Measurements from ENCODE around the gene ACSS3.
"Not testable (repeated sequence)": the region's sequence is repeated elsewhere in the genome, so short reads cannot be mapped to it uniquely, and the experiment has no call there.

The ACSS3 gene

DNA sequence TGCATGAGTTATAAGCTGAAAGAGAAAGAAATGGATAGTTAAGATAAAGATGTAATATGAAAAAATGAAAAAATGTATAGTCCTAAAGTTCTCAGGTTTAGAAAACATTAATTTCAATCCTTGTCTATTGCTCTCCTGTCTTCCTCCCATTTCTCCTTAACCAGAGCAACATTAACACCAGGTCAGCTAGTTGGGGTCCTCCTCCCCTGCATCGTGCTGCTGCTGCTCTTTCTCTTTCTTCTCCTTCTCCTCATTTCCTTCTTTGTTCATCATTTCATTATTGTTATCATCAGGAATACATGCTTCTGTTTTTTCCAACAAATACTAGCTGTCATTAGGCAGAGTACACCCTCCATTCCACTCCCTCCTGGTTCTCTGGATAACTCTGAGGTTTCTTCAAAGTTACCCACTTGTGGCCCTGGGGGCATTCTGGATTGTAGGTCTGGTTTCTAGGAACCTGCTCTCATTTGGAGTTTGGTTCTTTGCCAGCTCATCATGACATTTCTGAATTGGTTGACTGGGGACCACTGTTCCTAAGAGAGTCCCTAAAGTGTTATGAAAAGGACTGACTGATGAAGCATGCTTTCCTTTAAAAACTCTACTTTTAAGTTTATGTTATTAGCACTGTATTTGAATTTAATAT is 17.0 kb downstream of the ACSS3 start:
- DNase-seq (ENCODE audit: low spot score): no peak

DNA sequence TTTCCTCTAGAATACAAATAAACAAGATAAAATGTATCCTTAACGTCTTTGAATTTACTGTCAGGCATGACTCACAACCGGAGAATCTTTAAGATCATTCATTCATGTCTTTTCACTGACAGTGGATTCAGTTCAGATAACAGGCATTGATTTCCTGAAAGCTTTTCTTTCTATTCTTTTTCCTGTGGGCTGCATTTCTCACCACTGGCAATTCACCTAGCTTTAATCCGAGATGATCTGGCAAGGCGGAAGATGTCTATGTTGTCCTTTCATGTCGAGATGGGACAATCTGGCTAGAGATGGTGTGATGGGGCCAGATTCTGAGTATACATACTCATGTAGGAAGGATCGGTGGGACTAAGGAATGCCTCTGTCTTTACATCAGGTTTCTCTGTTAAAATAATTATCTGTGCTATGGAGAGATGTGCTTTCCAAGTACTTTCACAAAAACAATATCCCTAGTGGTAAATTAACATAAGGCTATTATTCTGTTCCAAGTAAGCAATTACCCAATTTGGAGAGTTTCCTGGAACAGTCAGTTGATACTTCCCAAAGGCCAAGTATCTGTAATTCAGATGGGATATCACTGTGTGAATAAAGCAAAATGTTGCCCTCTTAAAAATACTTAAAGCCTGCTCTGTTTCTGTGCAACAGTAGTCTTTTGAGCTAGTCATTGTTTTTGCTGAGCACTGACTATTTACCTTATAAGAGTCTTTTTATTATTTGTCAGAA is 17.8 kb downstream of the ACSS3 start:
- no peak for DNase-seq (ENCODE audit: low spot score)

DNA sequence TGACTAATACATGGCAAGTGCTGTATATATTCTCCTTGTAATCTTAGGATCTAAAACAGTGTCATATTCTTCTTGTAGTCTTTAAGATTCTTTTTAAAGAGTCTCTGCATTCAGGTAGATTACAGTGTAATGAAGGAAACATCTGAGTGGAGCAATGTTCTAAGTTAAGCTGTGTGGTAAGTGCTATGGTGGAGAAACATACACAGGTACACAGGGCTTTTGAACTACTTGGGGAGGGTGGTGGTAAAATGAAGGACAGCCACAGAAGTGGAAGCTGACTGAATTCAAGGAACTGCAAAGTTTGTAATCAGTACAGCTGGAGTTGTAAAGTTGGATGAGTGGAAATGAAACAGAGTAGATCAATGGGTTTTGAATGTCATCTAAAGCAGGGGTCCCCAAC is 27.8 kb downstream of the ACSS3 start:
- no peak for DNase-seq (ENCODE audit: low spot score)

GRCh38 chr12:81114226-81114625 is 36.3 kb downstream of the ACSS3 start:
- DNase-seq (ENCODE audit: low spot score): no peak

DNA sequence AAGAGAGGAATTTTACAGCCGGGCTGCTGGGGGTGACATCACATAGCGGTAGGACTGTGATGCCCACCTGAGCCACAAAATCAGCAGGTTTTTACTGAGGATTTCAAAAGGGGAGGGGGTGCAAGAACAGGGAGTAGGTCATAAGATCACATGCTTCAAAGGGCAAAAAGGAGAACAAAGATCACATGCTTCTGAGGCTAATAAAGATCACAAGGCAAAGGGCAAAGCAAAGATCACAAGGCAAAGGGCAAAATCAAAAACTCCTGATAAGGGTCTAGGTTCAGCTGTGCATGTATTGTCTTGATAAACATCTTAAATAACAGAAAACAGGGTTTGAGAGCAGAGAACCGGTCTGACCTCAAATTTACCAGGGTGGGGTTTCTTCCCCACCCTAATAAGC is 41.2 kb downstream of the ACSS3 start:
- not testable (repeated sequence) for DNase-seq (ENCODE audit: low spot score)

DNA sequence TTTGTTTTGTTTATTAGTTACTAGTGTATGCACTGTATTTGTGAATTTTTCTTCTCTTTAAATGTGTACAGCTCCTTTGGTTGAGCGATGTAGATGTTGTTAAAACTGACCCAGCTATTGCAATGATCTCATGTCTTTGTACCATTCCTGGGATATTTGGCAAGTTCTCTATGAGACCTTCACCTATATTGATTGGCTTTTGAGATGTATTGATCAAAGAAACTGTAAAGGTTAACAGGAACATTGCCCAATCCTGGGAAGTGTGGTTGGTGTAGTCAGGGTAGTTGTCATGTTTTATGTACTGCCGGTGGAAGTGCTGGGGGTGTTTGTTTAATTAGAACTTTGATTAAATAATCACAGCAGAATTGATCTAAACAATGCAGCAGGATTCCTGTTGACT is 43.1 kb downstream of the ACSS3 start:
- DNase-seq (ENCODE audit: low spot score): no peak

DNA sequence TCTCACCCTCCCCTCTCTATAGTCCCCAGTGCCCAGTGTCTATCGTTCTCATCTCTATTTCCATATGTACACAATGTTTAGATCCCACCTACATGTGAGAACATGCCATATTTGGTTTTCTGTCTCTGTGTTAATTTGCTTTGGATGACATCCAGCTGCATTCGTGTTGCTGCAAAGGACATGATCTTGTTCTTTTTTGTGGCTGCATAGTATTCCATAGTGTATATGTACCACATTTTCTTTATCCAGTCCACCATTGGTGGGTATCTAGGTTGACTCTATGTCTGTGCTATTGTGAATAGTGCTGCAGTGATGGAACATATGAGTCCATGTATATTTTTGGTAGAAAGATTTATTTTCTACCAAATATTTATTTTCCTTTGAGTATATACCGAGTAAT is 45.7 kb downstream of the ACSS3 start:
- DNase-seq (ENCODE audit: low spot score): no peak

DNA sequence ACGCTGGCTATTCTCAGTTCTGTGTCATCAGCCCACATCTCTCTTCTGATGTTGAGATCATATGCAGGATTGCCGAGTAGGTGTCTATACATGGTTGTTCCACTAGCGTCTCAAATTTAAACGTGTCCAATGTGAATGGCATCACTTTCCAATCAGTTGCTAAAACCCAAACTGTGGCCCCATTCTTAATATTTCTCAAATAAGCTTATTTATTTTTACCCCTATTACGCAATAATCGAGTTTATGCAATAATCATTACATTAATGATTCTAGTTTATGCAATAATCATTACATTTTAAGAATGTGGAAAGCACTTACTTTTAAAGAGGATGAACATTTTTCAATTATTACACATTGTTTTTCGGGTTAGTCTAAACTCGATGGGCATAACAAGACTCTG is 47.8 kb downstream of the ACSS3 start:
- DNase-seq (ENCODE audit: low spot score): no peak

GRCh38 chr12:81128930-81129554 is 51.2 kb downstream of the ACSS3 start:
- peak; percentile 60 for DNase-seq (ENCODE audit: low spot score)

GRCh38 chr12:81136519-81136918 is 58.6 kb downstream of the ACSS3 start:
- DNase-seq (ENCODE audit: low spot score): no peak

GRCh38 chr12:81137801-81138200 is 59.9 kb downstream of the ACSS3 start:
- DNase-seq (ENCODE audit: low spot score): no peak

DNA sequence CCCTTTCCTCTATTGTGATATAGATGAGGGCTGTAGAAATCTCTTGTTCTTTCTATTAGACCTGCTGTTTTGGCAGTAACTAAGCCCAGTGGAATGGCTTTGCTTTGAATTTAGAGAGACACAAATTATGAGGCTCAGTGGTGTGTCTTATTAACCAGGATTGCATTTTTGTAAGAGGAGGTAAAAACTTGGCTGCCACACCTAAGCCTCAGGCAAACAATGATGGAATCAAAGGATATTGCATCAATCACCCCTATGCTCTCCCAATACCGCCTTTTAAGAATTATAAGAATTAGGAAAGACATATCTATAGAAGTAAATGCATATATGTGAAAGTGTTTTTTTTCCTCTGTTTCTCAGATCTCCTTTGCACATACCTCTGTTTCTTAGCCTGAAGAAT is 63.3 kb downstream of the ACSS3 start:
- DNase-seq (ENCODE audit: low spot score): no peak

- DNase-seq (ENCODE audit: low spot score): no peak
Measured at GRCh38 chr12:81143057-81143456, 65.2 kb downstream of the ACSS3 start.

DNA sequence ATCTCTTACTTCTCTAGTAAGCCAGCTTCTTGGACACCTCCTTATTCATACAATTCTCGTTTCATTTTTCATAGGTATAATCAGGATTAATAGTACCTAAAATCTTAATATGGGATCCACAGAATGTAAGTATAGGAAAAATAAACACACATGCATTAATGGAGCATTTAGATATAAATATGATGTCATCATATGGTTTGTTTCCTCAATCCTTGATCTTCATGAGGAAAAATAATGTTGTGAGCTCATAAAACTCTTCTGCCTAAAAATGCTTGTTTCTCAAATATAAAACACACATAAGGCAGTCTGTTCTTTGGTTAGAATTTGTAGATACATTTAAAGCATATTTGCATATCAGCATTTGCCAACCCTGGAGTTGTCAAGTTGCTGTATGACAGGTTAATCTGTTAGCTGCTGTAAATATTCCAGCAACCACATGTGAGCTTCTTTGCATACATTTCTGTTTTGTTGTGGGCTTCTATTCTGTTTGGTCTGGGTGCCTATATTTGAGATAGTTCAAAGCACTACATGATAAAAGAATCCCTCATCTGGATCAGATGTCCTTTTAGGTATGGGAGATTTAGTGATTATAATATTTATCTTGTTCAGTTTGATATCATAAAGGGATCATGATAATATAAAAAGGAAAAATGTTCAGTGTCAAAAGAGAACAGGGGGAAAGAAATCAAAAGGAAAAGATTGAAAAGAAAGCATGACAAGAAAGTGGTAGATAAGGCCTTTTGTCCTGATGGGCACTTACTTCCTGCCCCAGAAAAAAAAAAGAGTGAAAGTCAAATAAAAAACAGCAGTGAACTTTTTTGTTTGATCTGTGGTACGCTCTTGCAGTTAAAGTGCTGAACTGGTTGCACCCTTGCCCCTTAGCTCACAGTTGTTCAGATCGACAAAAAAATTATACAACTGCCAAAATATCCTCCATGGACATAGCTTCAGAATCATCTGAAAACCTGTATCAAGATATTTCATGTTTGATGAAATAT is 68.6 kb downstream of the ACSS3 start:
- DNase-seq (ENCODE audit: low spot score): no peak

DNA sequence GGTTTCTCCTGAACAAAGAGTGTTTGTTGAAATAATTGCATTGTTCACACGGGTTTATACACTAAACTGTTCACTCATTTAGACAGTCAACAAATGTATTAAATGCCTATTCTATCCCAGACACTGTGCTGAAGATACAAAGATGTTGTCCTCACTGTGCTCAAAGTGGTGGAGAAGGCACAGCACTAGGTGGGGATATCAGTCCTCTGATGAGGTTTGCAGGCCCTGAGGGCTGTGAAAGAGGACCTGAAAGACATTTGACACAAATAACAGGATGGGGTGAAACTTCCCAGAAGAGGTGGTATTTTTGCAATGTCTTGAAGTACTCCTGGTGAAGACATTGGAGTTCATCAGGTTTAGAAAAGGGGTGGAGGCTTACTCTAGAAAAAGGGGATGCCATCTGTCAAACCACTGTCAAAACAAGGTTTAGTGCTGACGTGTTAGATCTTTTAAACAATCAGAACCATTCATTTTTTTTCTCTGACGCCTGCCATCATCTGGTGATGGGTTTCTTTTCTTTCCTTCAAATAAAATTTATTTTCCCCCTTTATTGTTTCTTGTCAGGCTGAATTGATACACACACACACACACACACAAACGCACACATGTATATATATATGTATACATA is 69.5 kb downstream of the ACSS3 start:
- no peak for DNase-seq (ENCODE audit: low spot score)

DNA sequence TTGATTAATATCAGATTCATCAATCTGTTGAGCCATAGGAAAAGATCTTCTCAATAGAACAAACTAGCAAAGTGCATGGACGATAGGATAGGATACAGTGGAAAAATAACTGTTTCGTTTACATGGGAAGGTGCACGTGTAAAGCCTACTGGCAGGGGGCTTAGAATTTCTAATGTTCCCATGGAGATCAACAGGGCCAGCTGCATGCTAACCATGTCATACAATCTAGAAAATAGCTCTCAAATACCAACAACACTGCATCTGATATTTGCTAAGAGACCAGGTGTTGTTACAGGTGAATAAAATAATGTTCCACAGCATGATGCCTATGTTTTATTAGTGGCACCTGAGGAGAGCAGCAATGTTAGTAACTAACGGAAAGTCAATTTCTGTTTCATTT is 72.5 kb downstream of the ACSS3 start:
- no peak for DNase-seq (ENCODE audit: low spot score)

- no peak for DNase-seq (ENCODE audit: low spot score)
Measured at GRCh38 chr12:81159856-81160255, 82.0 kb downstream of the ACSS3 start.

DNA sequence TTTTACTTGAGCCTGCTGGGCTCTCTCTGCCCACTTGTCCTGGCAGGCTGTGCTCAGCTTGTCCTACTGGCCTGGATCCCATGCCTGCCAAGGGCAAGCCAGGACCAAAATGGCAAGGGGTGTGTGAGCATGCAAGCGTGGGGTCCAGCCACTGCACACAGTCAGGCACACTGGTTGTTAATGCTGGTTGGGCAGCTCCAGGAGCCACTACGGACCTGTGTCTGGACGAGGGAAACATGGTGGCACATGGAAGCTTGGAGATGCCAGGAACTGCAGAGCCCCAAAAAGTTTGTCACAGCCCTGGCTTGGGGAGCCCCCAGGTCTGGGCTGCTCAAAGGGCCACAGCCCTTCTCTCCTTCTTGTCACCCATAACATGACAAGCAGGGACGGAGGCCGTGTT is 83.8 kb downstream of the ACSS3 start:
- DNase-seq (ENCODE audit: low spot score): no peak

- no peak for DNase-seq (ENCODE audit: low spot score)
Measured at GRCh38 chr12:81162391-81163136, 84.7 kb downstream of the ACSS3 start.

DNA sequence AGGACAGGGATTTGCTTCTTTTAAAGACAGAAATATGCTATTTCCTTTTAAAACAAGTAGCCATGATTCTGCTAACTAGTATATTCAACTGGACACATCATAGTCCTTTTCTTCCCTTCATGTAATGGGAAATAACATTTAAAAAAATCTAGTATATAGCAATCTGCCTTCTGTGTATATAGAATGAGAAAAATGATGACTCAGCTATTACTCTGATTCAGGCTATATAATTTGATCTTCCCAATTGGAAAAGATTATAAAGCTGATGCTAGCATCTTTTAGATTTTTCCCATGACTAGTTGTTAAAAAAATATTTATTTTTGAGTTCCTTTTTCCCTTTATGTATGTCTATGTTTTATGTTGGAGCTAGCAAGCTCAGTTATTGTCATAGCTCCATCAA is 86.9 kb downstream of the ACSS3 start:
- no peak for DNase-seq (ENCODE audit: low spot score)

- DNase-seq (ENCODE audit: low spot score): no peak
Measured at GRCh38 chr12:81166790-81167189, 88.9 kb downstream of the ACSS3 start.

Measured in AG20443 (cell line).